Epithelial cell of esophagus (primary cell): Measurements from ENCODE around the gene ADAM8.

Experiments used
- DNase-seq: peaks from one replicate; pipeline ENCODE4 v3.0.0; 2010; ENCODE audit warnings: low read depth
- H3K4me3 ChIP-seq: 2 replicates; pipeline ENCODE4 v1.5.1; 2011; ENCODE audit warnings: mild to moderate bottlenecking, low read length, control low read depth
- TF ChIP-seq, protein P1 (sequence below): IDR thresholded peaks from 2 replicates; pipeline ENCODE4 v1.5.1; 2011; ENCODE audit warnings: low read depth, mild to moderate bottlenecking, low read length, control low read depth, inconsistent platforms; ENCODE audit not compliant: insufficient read depth; ENCODE audit errors: missing control alignments

The ADAM8 gene

DNA sequence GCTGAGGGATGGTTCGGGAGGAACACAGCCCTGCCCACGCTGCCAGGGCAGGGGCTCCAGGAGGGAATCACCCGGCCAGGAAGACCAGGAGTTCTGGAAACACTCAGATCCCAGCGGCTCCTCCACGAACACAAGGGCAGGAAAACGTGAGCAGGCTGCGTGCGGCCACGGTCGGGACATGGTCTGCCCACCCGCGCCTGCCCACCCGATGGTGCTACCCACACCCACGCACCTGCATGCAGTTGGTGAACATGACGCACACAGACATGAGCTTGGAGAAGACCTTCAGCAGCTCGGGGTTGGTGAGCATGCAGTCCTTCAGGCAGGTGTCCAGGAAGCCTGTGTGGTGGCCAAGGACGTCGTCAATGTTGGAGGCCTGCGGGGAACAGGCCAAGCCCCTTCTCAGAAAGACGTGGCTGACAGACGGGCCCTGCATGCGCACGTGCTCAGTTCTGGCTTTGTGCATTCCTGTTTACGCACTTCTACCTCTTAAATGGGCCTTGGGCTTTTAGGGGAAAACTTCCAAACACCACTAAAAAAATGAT, 6.2 kb upstream of the ADAM8 start:
- TF ChIP-seq, protein P1, sequence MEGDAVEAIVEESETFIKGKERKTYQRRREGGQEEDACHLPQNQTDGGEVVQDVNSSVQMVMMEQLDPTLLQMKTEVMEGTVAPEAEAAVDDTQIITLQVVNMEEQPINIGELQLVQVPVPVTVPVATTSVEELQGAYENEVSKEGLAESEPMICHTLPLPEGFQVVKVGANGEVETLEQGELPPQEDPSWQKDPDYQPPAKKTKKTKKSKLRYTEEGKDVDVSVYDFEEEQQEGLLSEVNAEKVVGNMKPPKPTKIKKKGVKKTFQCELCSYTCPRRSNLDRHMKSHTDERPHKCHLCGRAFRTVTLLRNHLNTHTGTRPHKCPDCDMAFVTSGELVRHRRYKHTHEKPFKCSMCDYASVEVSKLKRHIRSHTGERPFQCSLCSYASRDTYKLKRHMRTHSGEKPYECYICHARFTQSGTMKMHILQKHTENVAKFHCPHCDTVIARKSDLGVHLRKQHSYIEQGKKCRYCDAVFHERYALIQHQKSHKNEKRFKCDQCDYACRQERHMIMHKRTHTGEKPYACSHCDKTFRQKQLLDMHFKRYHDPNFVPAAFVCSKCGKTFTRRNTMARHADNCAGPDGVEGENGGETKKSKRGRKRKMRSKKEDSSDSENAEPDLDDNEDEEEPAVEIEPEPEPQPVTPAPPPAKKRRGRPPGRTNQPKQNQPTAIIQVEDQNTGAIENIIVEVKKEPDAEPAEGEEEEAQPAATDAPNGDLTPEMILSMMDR: no peak
- DNase-seq: no peak
- H3K4me3 ChIP-seq: no peak overlapping the region

DNA sequence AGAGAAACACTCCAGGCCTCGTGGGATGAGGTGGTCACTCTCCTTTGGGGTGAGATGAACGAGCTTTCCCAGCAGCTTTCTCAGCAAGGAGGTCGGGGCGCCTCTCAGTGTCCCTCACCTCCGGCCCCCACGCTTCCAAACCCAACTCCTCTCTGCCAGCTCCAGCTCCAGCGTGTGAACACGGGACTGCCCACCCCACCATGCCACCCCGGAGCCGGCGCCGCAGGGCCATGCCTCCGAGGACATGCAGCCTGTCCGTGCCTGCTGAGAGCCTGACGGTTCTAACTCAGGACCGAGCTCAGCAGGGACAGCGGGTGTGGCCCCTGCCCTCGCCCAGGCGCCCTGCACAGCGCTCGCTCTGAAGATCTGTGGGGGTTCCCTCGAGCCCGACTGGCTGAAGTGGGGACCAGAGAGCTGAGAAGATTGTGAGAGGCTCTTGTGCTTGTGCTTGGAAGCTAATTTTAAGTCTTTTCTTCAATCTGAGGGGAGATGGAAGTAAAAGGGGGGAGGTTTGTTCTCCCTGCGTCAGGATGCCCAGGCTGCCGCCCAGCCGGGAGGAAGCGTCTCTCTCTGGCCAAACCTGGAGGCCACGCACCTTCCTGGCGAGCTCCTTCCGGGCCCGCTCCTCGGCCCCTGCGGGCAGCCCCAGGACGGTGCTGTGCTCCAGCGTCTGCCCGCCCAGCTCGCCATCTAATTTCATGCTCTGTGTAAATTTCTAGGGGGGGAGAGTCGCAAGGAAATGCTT, 5.1 kb upstream of the ADAM8 start:
- no peak for DNase-seq
- no peak overlapping the region for H3K4me3 ChIP-seq
- TF ChIP-seq, protein P1: no peak

DNA sequence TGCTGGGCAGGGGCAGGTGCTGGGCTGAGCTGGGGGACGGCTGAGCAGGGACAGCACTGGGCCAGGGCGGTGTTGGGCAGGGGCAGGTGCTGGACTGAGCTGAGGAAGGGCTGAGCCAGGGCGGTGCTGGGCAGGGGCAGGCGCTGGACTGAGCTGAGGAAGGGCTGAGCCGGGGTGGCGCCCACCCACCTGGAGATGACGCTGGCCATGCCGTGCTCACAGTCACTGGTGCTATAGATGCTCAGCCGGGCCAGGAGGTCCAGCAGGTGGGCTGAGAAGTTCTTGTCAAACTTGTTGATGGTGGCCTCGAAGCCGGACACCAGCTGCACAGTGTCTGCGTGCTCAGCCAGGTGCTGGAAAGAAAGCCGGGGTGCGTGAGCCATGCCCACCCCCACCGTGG, 4.4 kb upstream of the ADAM8 start:
- TF ChIP-seq, protein P1: no peak
- no peak for DNase-seq
- no peak overlapping the region for H3K4me3 ChIP-seq

DNA sequence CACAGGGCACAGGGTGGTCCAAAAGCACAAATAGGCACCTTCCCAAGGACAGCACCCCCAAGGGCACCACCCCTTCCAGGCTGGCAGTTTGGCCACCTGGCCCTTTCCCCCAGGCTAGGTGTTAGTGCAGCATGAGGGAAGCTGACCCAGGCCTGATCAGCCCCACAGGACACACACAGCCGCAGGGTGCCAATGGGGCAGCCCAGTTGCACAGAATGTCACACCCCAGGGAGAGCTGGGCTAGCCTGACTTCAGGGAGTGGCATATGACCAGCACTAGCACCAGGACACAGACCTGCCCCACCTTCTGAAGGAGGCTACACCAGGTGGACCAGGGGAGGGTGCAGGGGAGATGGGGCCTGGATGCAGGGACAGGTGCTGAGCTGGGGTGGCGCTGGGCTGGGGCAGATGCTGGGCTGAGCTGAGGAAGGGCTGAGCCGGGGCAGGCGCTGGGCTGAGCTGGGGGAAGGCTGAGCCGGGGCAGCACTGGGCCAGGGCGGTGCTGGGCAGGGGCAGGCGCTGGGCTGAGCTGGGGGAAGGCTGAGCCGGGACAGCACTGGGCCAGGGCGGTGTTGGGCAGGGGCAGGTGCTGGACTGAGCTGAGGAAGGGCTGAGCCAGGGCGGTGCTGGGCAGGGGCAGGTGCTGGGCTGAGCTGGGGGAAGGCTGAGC, 3.9 kb upstream of the ADAM8 start:
- H3K4me3 ChIP-seq: no peak overlapping the region
- no peak for DNase-seq
- TF ChIP-seq, protein P1: no peak

DNA sequence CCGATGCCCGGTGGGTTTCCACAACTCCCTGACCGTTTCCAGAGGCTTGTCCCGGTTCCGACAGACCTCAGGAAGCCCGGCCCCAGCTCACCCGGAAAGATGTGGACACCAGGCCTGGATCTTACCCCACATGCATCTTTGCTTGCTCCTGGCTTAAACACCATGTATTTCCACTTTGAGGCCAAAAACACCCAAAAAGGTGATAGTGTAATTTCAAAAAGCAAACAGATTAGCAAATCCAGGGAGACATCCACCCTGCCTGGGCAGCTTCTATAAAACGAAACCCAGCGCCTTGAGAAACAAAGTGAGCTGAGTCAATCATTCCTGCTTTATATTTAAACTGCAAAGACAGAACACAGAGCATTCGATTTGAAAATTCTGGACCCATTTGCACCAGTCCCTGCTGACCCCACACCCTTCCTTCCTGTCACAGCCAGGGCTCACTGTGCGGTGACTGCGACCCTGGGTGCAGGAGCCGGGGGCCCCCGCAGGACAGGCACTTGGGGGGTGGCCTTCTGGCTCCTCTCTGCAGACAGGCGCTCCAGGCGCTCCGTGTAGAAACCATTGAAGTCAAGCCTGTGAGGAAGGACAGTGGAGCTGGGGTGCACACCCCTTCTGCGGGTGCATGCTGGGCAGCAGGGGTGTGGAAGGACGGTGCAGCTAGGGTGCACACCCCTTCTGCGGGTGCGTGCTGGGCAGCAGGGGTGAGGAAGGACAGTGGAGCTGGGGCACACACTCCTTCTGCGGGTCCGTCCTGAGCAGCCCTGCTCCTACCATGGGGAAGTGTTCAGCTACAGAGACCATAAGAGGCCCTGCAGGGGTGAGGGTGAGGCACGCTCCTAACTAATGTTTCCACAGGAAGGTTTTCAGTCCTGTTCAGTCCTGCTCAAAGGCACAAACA, 2.9 kb upstream of the ADAM8 start:
- TF ChIP-seq, protein P1: no peak
- no peak overlapping the region for H3K4me3 ChIP-seq
- DNase-seq: peak; percentile 30

DNA sequence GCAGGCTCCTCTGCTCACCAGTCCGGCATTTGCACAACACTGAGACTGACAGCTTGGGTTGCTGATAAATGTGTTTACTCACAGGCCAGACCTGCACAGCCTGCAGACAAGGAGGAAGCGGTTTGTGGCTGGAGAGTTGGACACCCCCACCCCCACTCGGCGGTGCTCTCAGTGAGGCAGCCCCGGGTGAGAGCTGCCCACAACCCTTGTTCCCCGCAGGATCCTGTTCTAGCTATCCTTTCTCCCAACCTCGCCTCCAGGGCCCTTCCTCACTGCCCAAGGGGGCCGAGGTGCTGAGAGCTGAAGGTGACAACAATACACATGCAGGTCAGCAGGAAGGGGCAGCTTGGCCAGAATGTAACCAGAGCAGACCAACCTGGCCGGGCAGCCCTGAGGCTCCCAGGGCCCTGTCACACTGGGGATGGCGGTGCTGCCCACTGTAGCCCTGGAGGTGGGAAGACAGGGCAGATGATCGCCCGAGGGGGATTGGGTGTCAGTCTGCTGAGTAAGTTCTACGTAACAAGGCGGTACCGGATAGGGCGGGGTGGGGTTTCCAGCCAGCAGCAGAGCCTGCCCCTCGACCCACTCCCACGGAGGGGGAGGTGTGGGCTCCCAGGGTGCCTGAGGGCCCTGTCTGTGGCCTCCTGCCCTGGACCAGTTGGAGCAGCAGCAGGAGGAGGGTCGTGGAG, 2.1 kb upstream of the ADAM8 start:
- TF ChIP-seq, protein P1: no peak
- peak; percentile 93 for DNase-seq
- H3K4me3 ChIP-seq: no peak overlapping the region
